GM10266 (cell line): ENCODE data around the gene ATRN.

Experiments
- DNase-seq: peaks from one replicate; pipeline ENCODE4 v3.0.0; 2012; ENCODE audit errors: extremely low spot score
- CTCF ChIP-seq: IDR thresholded peaks from 2 replicates; pipeline ENCODE4 v1.5.1; 2012; ENCODE audit warnings: mild to moderate bottlenecking, low read depth; ENCODE audit not compliant: control insufficient read depth, insufficient read depth; ENCODE audit errors: missing control alignments

ATRN gene

GRCh38 chr20:3452690-3453089, 18.1 kb upstream of the ATRN start:
- no peak for TF ChIP-seq CTCF
- DNase-seq, result no peak

- DNase-seq, result no peak
- TF ChIP-seq CTCF, result no peak
These were observed 16.0 kb upstream of the ATRN start for GRCh38 chr20:3454831-3455230.

DNA sequence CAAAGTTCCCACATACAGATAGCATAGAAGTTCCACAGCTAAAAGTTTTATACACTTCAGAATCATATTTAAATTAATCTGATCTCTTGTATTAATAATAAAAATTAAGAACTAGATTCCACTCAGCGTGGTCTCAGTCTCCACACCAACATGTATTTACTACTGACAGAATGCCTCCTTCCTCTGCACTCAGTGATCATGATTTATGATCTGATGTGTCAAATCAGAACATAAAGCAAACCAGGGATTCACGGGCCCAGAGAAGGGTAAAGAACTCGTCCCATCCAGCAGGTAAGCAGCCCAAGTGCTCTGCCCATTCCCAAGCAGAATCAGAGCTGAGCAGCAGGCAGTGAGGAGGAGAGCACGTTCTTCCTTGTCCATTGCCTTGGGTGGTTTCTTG, 14.2 kb upstream of the ATRN start:
- no peak for DNase-seq
- no peak for TF ChIP-seq CTCF

DNA sequence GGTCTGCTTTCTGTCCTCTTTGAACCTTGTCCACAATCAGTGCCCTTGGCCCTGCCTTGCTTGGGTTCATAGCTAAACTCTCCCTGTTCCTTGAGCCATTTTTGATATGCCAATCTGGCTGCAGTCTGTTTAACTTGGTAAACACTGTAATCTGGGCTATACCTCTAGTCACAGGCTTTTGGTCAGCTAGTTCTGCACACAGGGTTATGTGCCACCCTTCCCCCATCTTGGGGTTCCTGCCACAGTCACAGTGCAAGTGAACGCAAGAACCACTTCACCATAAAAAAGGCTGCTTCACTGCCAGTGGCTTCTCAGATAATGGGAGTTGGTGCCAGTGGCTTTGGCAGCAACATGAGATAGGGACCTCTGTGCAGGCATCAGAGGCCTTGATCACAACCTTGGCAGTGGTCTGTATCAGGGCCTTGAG, 10.9 kb upstream of the ATRN start:
- TF ChIP-seq CTCF, result no peak
- no peak for DNase-seq

DNA sequence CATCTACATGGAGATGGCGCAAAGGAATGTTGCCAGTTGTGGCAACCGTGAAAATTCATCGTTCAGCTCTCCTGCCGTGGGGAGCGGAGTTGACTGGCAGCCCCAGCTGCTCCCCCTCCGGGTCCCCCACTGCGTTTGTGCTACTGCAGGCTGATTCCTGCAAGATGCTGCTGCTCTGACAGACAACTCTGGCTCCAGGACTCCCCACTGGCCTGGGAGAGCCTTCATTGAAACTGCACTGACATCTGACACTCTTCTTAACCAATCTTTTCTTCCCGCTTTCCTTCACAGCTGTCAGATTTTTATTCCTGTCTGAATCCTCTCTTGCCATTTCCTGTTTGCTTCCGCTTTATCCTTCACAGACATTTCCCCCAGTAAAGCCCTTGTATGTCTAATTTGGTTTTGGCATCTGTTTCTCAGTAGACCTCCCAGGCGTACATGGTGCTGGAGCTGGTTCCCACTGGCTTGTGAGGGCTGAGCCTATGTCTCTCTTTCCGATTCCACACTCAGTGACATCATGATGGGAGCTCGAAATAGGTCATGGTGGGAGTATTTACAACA, 9.5 kb upstream of the ATRN start:
- TF ChIP-seq CTCF, result no peak
- DNase-seq, result no peak

DNA sequence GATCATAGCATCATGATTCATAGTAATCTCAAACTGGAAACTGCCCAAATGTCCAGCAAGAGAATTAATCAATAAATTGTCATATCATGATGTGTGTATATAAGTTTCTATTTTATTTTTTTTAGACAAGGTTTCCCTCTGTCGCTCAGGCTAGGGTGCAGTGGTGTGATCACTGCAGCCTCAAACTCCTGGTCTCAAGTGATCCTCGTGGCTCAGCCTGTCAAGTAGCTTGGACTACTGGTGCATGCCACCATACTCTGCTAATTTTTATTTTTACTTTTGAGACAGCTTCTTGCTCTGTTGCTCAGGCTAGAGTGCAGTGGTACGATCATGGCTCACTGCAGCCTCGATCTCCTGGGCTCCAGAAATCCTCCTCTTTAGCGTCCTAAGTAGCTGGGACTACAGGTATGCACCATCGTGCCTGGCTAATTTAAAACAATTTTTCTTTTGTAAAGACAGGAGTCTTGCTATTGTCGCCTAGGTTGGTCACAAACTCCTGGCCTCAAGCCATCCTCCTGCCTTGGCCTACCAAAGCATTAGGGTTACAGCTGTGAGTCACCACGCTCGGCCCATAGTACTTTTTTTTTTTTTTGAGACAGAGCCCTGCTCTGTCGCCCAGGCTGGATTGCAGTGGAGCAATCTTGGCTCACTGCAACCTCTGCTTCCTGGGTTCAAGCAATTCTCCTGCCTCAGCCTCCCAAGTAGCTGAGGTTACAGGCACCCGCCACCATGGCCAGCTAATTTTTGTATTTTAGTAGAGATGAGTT, 8.7 kb upstream of the ATRN start:
- TF ChIP-seq CTCF, result no peak

GRCh38 chr20:3464166-3464565, 6.7 kb upstream of the ATRN start:
- no peak for TF ChIP-seq CTCF
- DNase-seq, result no peak

More for the DNA sequence above, 8.7 kb upstream of the ATRN start:
- DNase-seq, result no peak
